ENCODE measurements around the gene DNAL1.

The DNAL1 gene, protein sequence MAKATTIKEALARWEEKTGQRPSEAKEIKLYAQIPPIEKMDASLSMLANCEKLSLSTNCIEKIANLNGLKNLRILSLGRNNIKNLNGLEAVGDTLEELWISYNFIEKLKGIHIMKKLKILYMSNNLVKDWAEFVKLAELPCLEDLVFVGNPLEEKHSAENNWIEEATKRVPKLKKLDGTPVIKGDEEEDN

DNA sequence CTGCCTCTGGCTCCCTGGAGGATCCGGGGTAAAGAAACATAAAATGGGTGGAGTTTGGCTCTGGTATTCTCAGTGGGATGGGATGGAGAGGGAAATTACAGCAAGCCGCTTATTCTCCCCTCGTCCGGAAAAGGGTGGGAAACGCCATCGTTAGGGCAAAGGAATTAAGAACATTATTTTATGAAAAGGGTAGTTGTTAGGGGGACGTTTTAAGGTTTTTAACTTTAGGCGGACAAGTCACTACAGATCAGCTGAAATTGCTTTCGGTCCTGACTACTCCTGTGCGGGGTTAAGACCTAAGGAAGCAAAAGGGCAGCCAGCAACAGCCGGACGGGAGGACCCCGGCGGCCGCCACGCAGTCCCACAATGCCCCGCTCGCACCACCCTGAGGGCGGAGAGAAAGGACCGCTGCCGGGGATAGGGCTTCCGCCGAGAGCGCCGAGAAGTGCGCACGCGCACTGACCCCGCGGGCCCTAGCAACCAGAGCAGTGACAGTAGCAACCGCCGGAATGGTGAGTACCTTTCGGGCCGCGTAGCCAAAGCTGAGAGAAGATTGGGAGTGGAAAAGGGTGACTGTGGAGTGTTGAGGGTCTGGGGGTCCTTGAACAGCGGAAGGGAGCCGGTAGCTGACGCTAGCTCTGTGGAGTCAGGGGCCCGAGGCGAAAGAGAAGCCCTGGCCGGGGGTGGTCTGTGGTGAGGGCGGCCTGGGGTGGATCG is at the start of gene DNAL1:
Gene DNAL1 (plus strand): TSS at position 456 of the 717 bp plus-strand sequence. CDS start 54 bp downstream, at position 510.
- peak within 1 kb of the TSS; percentile 87 for H3K27ac ChIP-seq (ENCODE audit: low read depth, low read length)
- H3K4me1 ChIP-seq (ENCODE audit: control insufficient read depth, insufficient read depth, low read length), result no peaks in the 10 kb centered on the region
- no peaks in the 10 kb centered on the region for H3K36me3 ChIP-seq (ENCODE audit: control insufficient read depth, insufficient read depth, low read length)
- no peaks in the 10 kb centered on the region for H3K27me3 ChIP-seq (ENCODE audit: control insufficient read depth, insufficient read depth, low read length)
- H3K4me3 ChIP-seq (ENCODE audit: low read length), result peak within 1 kb of the TSS; percentile 80
- H3K9ac ChIP-seq (ENCODE audit: low read length), result peak within 1 kb of the TSS; percentile 43

- no peaks in the 10 kb centered on the region for H3K4me1 ChIP-seq (ENCODE audit: control insufficient read depth, insufficient read depth, low read length)
- H3K36me3 ChIP-seq (ENCODE audit: control insufficient read depth, insufficient read depth, low read length), result no peaks in the 10 kb centered on the region
- no peak overlapping the region for H3K9ac ChIP-seq (ENCODE audit: low read length)
- H3K4me3 ChIP-seq (ENCODE audit: low read length), result no peak overlapping the region
- no peak overlapping the region for H3K27ac ChIP-seq (ENCODE audit: low read depth, low read length)
- H3K27me3 ChIP-seq (ENCODE audit: control insufficient read depth, insufficient read depth, low read length), result no peaks in the 10 kb centered on the region
These were observed 45.3 kb upstream of the DNAL1 start for GRCh38 chr14:73599499-73599898.

GRCh38 chr14:73602994-73603393 is 41.8 kb upstream of the DNAL1 start:
- H3K9ac ChIP-seq (ENCODE audit: low read length), result no peak overlapping the region
- H3K4me1 ChIP-seq (ENCODE audit: control insufficient read depth, insufficient read depth, low read length), result no peaks in the 10 kb centered on the region
- H3K36me3 ChIP-seq (ENCODE audit: control insufficient read depth, insufficient read depth, low read length), result no peaks in the 10 kb centered on the region
- H3K27me3 ChIP-seq (ENCODE audit: control insufficient read depth, insufficient read depth, low read length), result no peaks in the 10 kb centered on the region
- no peak overlapping the region for H3K27ac ChIP-seq (ENCODE audit: low read depth, low read length)
- no peak overlapping the region for H3K4me3 ChIP-seq (ENCODE audit: low read length)

GRCh38 chr14:73606271-73606670 is 38.5 kb upstream of the DNAL1 start:
- Histone ChIP-seq H3K27ac (ENCODE audit: low read depth, low read length) (no peak overlapping the region), H3K36me3 (ENCODE audit: control insufficient read depth, insufficient read depth, low read length) (no peaks in the 10 kb centered on the region), H3K9ac (ENCODE audit: low read length) (no peak overlapping the region), H3K4me1 (ENCODE audit: control insufficient read depth, insufficient read depth, low read length) (no peaks in the 10 kb centered on the region), H3K27me3 (ENCODE audit: control insufficient read depth, insufficient read depth, low read length) (no peaks in the 10 kb centered on the region), H3K4me3 (ENCODE audit: low read length) (no peak overlapping the region)

- no peak overlapping the region for H3K9ac ChIP-seq (ENCODE audit: low read length)
- H3K4me1 ChIP-seq (ENCODE audit: control insufficient read depth, insufficient read depth, low read length), result no peaks in the 10 kb centered on the region
- H3K4me3 ChIP-seq (ENCODE audit: low read length), result no peak overlapping the region
These were observed 37.5 kb upstream of the DNAL1 start for GRCh38 chr14:73607241-73607640.

DNA sequence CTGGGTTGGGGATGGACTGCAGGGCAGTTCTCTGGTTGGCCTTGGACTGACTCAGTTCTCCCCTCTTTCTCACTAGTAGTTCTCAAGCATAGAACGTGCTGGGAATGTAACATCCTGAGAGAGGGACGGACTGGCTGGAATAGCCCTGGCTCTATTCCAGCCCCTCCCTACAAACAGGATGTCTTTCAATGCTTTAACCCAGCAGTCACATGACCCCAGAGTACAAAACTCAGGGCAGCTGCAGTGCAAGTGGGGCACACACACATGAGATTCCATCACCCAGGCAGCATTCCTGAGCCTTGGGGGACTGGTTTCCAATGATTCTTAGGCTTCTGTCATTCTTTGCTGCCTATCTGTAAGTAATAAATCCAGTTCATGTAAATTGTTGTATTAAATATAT is 34.1 kb upstream of the DNAL1 start:
- Histone ChIP-seq H3K9ac (ENCODE audit: low read length) (no peak overlapping the region), H3K4me3 (ENCODE audit: low read length) (no peak overlapping the region), H3K4me1 (ENCODE audit: control insufficient read depth, insufficient read depth, low read length) (peaks cover 4% of the 10 kb centered on the region), H3K27ac (ENCODE audit: low read depth, low read length) (no peak overlapping the region), H3K36me3 (ENCODE audit: control insufficient read depth, insufficient read depth, low read length) (no peaks in the 10 kb centered on the region), H3K27me3 (ENCODE audit: control insufficient read depth, insufficient read depth, low read length) (no peaks in the 10 kb centered on the region)

More at GRCh38 chr14:73607241-73607640, 37.5 kb upstream of the DNAL1 start:
- H3K27me3 ChIP-seq (ENCODE audit: control insufficient read depth, insufficient read depth, low read length), result no peaks in the 10 kb centered on the region
- no peaks in the 10 kb centered on the region for H3K36me3 ChIP-seq (ENCODE audit: control insufficient read depth, insufficient read depth, low read length)
- H3K27ac ChIP-seq (ENCODE audit: low read depth, low read length), result no peak overlapping the region

DNA sequence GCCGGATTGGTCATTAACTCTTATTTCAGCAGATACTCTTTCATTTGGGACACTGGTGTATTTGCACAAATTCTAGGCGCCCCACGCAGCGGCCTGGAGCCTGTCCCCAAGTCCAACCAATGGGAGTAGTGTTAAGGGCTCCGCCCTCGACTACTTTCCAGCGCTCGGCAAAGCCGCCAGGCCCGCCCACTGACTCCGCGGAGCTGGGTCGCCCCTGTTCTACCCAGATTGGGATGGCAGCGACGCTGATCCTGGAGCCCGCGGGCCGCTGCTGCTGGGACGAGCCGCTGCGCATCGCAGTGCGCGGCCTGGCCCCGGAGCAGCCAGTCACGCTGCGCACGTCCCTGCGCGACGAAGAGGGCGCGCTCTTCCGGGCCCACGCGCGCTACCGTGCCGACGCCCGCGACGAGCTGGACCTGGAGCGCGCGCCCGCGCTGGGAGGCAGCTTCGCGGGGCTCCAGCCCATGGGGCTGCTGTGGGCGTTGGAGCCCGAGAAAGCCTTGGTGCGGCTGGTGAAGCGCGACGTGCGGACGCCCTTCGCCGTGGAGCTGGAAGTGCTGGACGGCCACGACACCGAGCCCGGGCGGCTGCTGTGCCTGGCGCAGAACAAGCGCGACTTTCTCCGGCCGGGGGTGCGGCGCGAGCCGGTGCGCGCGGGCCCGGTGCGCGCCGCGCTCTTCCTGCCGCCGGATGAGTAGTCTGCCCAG is 32.3 kb upstream of the DNAL1 start, which contains the start of gene ACOT6:
Gene ACOT6 (plus strand): TSS at position 179 of the 707 bp plus-strand sequence. CDS start 55 bp downstream, at position 234.
- Histone ChIP-seq H3K27me3 (ENCODE audit: control insufficient read depth, insufficient read depth, low read length) (no peaks in the 10 kb centered on the region), H3K4me1 (ENCODE audit: control insufficient read depth, insufficient read depth, low read length) (peaks cover 4% of the 10 kb centered on the region), H3K9ac (ENCODE audit: low read length) (no peak within 1 kb of the TSS), H3K36me3 (ENCODE audit: control insufficient read depth, insufficient read depth, low read length) (no peaks in the 10 kb centered on the region), H3K4me3 (ENCODE audit: low read length) (peak within 1 kb of the TSS; percentile 76), H3K27ac (ENCODE audit: low read depth, low read length) (peak within 1 kb of the TSS; percentile 81)

DNA sequence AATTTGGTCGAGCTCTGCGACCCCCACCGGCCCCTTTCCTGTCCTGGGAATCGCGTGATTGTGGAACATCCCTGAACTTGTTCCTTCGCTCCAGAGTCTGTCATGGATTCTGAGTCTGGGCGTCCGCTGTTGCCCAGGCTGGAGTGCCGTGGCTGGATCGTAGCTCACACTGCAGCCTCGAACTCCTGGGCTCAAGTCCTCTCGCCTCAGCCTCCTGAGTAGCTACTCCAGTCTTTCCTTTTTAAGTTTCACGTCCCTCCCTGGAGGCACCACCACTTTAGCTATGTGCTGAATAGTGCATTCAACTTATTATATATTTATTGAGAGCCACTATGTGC is 31.8 kb upstream of the DNAL1 start:
- Histone ChIP-seq H3K4me1 (ENCODE audit: control insufficient read depth, insufficient read depth, low read length) (peaks cover 4% of the 10 kb centered on the region), H3K27me3 (ENCODE audit: control insufficient read depth, insufficient read depth, low read length) (no peaks in the 10 kb centered on the region), H3K36me3 (ENCODE audit: control insufficient read depth, insufficient read depth, low read length) (no peaks in the 10 kb centered on the region), H3K9ac (ENCODE audit: low read length) (no peak overlapping the region), H3K27ac (ENCODE audit: low read depth, low read length) (peak overlapping the region; percentile 81), H3K4me3 (ENCODE audit: low read length) (peak overlapping the region; percentile 76)

GRCh38 chr14:73613419-73613963 is 31.3 kb upstream of the DNAL1 start:
- Histone ChIP-seq H3K36me3 (ENCODE audit: control insufficient read depth, insufficient read depth, low read length) (no peaks in the 10 kb centered on the region), H3K27ac (ENCODE audit: low read depth, low read length) (no peak overlapping the region), H3K27me3 (ENCODE audit: control insufficient read depth, insufficient read depth, low read length) (no peaks in the 10 kb centered on the region), H3K9ac (ENCODE audit: low read length) (no peak overlapping the region), H3K4me3 (ENCODE audit: low read length) (no peak overlapping the region), H3K4me1 (ENCODE audit: control insufficient read depth, insufficient read depth, low read length) (peaks cover 4% of the 10 kb centered on the region)

DNA sequence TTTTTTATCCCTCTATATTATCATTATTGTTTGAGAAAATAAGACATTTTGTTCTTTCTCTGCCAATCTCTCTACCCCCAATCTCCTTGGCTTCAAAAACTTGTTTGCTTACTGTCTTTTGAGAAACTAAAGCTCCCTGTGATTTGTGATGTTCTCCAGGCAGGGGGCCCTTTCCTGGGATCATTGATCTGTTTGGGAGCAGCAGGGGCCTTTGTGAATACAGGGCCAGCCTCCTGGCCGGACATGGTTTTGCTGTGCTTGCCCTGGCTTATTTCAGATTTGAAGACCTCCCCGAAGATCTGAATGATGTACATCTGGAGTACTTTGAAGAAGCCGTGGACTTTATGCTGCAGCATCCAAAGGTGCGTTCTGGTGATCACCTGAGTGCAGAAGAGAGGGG is 28.0 kb upstream of the DNAL1 start:
- Histone ChIP-seq H3K9ac (ENCODE audit: low read length) (no peak overlapping the region), H3K4me3 (ENCODE audit: low read length) (no peak overlapping the region), H3K36me3 (ENCODE audit: control insufficient read depth, insufficient read depth, low read length) (no peaks in the 10 kb centered on the region), H3K27me3 (ENCODE audit: control insufficient read depth, insufficient read depth, low read length) (no peaks in the 10 kb centered on the region), H3K27ac (ENCODE audit: low read depth, low read length) (no peak overlapping the region), H3K4me1 (ENCODE audit: control insufficient read depth, insufficient read depth, low read length) (peaks cover 4% of the 10 kb centered on the region)

DNA sequence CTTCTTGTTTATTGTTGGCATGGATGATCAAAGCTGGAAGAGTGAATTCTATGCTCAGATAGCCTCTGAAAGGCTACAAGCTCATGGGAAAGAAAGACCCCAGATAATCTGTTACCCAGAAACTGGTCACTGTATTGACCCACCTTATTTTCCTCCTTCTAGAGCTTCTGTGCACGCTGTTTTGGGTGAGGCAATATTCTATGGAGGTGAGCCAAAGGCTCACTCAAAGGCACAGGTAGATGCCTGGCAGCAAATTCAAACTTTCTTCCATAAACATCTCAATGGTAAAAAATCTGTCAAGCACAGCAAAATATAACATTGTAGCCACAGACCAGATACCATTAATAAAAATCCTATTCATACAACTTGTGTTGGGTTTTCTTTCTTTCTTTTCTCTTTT is 25.3 kb upstream of the DNAL1 start:
- Histone ChIP-seq H3K4me1 (ENCODE audit: control insufficient read depth, insufficient read depth, low read length) (no peaks in the 10 kb centered on the region), H3K27me3 (ENCODE audit: control insufficient read depth, insufficient read depth, low read length) (no peaks in the 10 kb centered on the region), H3K4me3 (ENCODE audit: low read length) (no peak overlapping the region), H3K27ac (ENCODE audit: low read depth, low read length) (no peak overlapping the region), H3K9ac (ENCODE audit: low read length) (no peak overlapping the region), H3K36me3 (ENCODE audit: control insufficient read depth, insufficient read depth, low read length) (no peaks in the 10 kb centered on the region)

DNA sequence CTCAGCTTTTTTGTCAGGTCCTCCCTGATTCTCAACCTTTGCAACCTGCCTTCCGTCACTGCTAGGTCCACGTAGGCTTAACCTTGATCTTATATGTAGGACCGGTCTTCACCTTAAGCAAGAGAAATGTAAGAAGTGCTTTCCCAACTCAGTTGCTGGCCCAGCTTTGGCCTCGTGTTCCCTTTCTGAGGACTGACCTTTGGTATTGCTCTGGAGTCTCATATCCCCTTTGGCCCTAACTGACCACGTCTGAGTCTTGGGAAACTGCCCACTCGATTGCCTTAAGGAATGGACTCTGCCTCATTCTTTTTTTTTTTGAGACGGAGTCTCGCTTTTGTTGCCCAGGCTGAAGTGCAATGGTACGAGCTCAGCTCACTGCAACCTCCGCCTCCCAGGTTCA is 24.5 kb upstream of the DNAL1 start:
- Histone ChIP-seq H3K27me3 (ENCODE audit: control insufficient read depth, insufficient read depth, low read length) (no peaks in the 10 kb centered on the region), H3K9ac (ENCODE audit: low read length) (no peak overlapping the region), H3K4me3 (ENCODE audit: low read length) (no peak overlapping the region), H3K4me1 (ENCODE audit: control insufficient read depth, insufficient read depth, low read length) (no peaks in the 10 kb centered on the region), H3K36me3 (ENCODE audit: control insufficient read depth, insufficient read depth, low read length) (no peaks in the 10 kb centered on the region), H3K27ac (ENCODE audit: low read depth, low read length) (no peak overlapping the region)
